SU-DHL-6 (cell line): ENCODE data around the gene CFL1.

Experiments
- H2AFZ ChIP-seq: fragments of 200-600 bp; sonication (generic); 2 replicates; pipeline ENCODE4 v1.6.1; 2014; ENCODE audit warnings: low read depth, mild to moderate bottlenecking, moderate library complexity, mixed read lengths, antibody characterized with exemption, low read length; ENCODE audit not compliant: severe bottlenecking
- H3F3A ChIP-seq: fragments of 200-600 bp; shearing (Covaris generic); 2 replicates; pipeline ENCODE4 v1.6.0; 2016; ENCODE audit warnings: antibody characterized with exemption, mild to moderate bottlenecking; ENCODE audit not compliant: insufficient read depth
- H3K27ac ChIP-seq: fragments of 200-600 bp; sonication (generic); 2 replicates; pipeline ENCODE4 v1.5.1; 2016; ENCODE audit warnings: low read depth, mild to moderate bottlenecking, low read length, moderate library complexity, mixed read lengths
- H3K27me3 ChIP-seq: fragments of 200-600 bp; sonication (generic), shearing (Covaris generic); 2 replicates; pipeline ENCODE4 v1.6.0; 2014; ENCODE audit warnings: mild to moderate bottlenecking, low read length
- H3K36me3 ChIP-seq: fragments of 200-600 bp; sonication (generic); 2 replicates; pipeline ENCODE4 v1.6.1; 2014; ENCODE audit warnings: mild to moderate bottlenecking, low read length, mixed read lengths
- H3K4me2 ChIP-seq: fragments of 300-600, 200-600 bp; shearing (Covaris generic), sonication (generic); 2 replicates; pipeline ENCODE4 v1.6.0; 2014; ENCODE audit warnings: low read length, low read depth, mild to moderate bottlenecking; ENCODE audit not compliant: poor library complexity, severe bottlenecking
- H3K4me3 ChIP-seq: fragments of 200-600 bp; sonication (generic); 2 replicates; pipeline ENCODE4 v1.5.1; 2014; ENCODE audit warnings: antibody characterized with exemption, low read length, mild to moderate bottlenecking, mixed read lengths; ENCODE audit not compliant: insufficient read depth, poor library complexity, severe bottlenecking
- H3K79me2 ChIP-seq: fragments of 200-600 bp; sonication (generic); 2 replicates; pipeline ENCODE4 v1.6.1; 2014; ENCODE audit warnings: mild to moderate bottlenecking, low read length, moderate library complexity; ENCODE audit not compliant: insufficient read depth
- H3K9ac ChIP-seq: fragments of 200-600 bp; sonication (generic); 2 replicates; pipeline ENCODE4 v1.7.0; 2014; ENCODE audit warnings: mild to moderate bottlenecking, low read length
- H3K9me2 ChIP-seq: fragments of 200-600 bp; sonication (generic); replicated peaks from 2 replicates; pipeline ENCODE4 v1.6.1; 2014; ENCODE audit warnings: low read length; ENCODE audit not compliant: insufficient read depth
- H3K9me3 ChIP-seq: fragments of 200-600 bp; sonication (generic); 2 replicates; pipeline ENCODE4 v1.6.1; 2014; ENCODE audit warnings: low read length, mixed read lengths; ENCODE audit not compliant: insufficient read depth
- H4K20me1 ChIP-seq: fragments of 200-600 bp; sonication (generic); 2 replicates; pipeline ENCODE4 v1.6.1; 2014; ENCODE audit warnings: low read depth, mild to moderate bottlenecking, antibody characterized with exemption, low read length, moderate library complexity, mixed read lengths
- EZH2phosphoT487 ChIP-seq: fragments of 200-600 bp; sonication (generic), shearing (Covaris generic); conservative IDR thresholded peaks from 2 replicates; pipeline ENCODE4 v1.6.1; 2018; ENCODE audit warnings: mild to moderate bottlenecking, antibody characterized with exemption, low read length, moderate library complexity, mixed read lengths
- TF ChIP-seq, protein P1 (sequence below): fragments of 200-600 bp; sonication (generic); IDR thresholded peaks from one replicate; pipeline ENCODE4 v1.5.1; 2017; ENCODE audit warnings: antibody characterized with exemption, mild to moderate bottlenecking, low read length, moderate library complexity; ENCODE audit not compliant: insufficient read depth, poor library complexity, severe bottlenecking

Gene CFL1

DNA sequence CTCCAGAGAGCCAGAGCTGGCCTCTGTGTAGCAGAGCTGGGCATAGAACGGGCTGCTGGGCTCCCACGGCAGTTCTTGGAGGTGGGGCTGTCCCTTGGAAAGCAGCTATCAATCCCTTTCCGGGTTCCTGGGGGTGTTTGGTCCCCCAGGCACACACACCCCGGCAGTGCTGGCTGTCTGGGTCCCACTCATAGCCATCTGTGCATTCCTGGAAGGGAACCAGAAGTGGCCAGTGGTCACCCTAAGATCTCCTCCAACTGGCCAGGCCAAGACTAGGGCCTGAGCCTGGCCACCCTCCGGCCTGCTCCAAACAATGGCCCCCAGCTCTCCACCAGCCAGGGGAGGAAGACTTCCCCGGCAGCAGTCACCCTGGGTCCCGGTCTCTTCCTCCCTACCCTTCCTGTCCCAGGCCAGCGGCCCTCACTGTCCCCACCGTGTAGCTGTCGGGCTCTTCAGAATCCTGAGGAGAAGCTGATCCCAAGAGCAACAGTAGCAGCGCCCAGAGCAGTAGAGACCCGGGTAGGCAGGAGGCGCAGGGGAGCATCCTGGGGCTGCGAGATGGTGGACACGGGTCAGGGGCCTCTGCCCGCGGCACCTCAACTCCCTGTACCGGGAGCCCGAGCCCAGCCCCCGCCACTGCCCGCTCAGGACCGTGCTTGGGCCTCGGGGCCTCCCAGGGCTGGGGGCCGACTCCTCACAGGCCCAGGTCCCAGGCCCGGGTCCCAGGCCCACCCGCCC, 14.0 kb upstream of the CFL1 start:
- Histone ChIP-seq H3K4me2 (no peak overlapping the region), H2AFZ (no peak overlapping the region), H3K36me3 (no peaks in the 10 kb centered on the region), H3K79me2 (no peaks in the 10 kb centered on the region), H3F3A (no peaks in the 10 kb centered on the region), H3K9me3 (no peaks in the 10 kb centered on the region), H3K9ac (no peak overlapping the region), H4K20me1 (no peaks in the 10 kb centered on the region), H3K27ac (no peak overlapping the region), H3K27me3 (no peaks in the 10 kb centered on the region), H3K9me2 (no peaks in the 10 kb centered on the region), H3K4me3 (no peak overlapping the region)
- TF ChIP-seq, protein P1, sequence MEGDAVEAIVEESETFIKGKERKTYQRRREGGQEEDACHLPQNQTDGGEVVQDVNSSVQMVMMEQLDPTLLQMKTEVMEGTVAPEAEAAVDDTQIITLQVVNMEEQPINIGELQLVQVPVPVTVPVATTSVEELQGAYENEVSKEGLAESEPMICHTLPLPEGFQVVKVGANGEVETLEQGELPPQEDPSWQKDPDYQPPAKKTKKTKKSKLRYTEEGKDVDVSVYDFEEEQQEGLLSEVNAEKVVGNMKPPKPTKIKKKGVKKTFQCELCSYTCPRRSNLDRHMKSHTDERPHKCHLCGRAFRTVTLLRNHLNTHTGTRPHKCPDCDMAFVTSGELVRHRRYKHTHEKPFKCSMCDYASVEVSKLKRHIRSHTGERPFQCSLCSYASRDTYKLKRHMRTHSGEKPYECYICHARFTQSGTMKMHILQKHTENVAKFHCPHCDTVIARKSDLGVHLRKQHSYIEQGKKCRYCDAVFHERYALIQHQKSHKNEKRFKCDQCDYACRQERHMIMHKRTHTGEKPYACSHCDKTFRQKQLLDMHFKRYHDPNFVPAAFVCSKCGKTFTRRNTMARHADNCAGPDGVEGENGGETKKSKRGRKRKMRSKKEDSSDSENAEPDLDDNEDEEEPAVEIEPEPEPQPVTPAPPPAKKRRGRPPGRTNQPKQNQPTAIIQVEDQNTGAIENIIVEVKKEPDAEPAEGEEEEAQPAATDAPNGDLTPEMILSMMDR, result no peak
- TF ChIP-seq EZH2phosphoT487, result no peak

DNA sequence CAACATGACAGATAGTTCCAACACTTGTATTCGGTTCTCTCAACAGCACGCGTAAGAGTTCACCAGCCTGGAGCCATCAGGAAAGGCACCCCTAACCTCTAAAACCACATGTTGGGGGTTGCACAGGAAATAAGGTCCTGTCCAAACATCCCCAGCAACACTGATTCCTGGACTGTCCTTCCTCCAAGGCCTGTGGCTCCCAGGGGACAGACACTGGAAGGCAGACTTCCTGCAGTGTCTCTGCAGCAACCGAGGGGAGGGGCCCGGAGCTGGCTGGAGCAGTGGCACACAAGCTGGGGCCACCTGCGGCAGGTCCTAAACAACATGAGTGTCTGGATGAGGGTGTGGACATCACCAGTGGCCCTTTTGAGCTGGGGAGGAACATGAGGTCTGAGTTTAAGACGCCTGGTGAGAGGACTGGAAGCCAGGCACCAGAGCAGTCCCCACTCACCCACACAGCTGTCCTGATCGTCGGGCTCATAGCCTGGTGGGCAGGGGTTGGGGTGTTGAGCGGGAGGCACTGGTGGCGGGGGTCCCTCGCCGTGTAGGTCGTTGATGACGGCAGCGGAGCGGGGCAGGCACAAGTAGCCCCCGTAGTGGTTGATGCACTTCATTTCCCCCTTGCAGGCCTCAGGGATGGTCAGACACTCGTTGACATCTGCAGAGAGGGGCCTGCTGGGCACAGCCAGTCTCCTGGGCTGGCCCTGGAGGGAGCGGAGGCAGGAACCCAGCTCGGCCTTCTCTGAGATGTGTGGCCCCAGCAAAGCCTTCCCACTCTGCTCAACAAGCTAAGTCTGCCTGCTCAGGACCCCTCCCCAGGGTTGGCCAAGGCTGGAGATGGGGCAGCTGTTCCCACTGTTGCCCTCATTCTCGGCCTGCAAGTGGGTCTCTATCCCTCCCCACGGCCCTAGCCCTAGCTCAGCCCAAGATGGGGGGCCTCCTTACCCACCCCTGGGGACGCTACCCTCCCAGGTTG, 13.0 kb upstream of the CFL1 start:
- no peaks in the 10 kb centered on the region for H3K9me2 ChIP-seq
- no peak overlapping the region for H2AFZ ChIP-seq
- no peaks in the 10 kb centered on the region for H4K20me1 ChIP-seq
- H3K36me3 ChIP-seq, result no peaks in the 10 kb centered on the region
- no peak overlapping the region for H3K4me2 ChIP-seq
- no peaks in the 10 kb centered on the region for H3F3A ChIP-seq
- H3K27ac ChIP-seq, result no peak overlapping the region
- no peaks in the 10 kb centered on the region for H3K27me3 ChIP-seq
- H3K79me2 ChIP-seq, result no peaks in the 10 kb centered on the region
- no peak overlapping the region for H3K4me3 ChIP-seq
- TF ChIP-seq EZH2phosphoT487, result no peak
- TF ChIP-seq, protein P1, result no peak
- no peaks in the 10 kb centered on the region for H3K9me3 ChIP-seq
- no peak overlapping the region for H3K9ac ChIP-seq

DNA sequence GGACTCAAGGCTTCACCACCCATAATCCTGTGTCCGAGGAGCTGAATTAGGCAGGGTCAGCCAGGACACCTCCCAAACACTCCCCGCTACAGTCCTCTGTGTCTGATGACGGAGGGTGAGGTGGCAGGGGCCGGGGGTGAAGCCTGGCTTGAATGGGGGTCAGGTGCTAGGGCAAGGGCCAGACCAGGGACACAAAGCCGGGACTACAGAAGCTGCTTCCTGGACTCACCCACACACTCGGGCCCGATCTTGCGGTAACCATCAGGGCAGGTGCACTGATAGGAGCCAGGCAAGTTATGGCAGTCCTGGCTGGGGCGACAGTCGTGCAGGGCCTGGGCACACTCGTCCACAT, 12.3 kb upstream of the CFL1 start:
- Histone ChIP-seq H3K27ac (no peak overlapping the region), H3K36me3 (no peaks in the 10 kb centered on the region)

More for the DNA sequence above, 12.3 kb upstream of the CFL1 start:
- TF ChIP-seq, protein P1, result no peak
- Histone ChIP-seq H3F3A (no peaks in the 10 kb centered on the region), H2AFZ (no peak overlapping the region), H4K20me1 (no peaks in the 10 kb centered on the region), H3K9me3 (no peaks in the 10 kb centered on the region), H3K4me2 (no peak overlapping the region), H3K9me2 (no peaks in the 10 kb centered on the region), H3K79me2 (no peaks in the 10 kb centered on the region), H3K27me3 (no peaks in the 10 kb centered on the region), H3K4me3 (no peak overlapping the region), H3K9ac (no peak overlapping the region)
